Stomach (tissue), 9 donors: ENCODE data around the gene MDM4. TPM values are rescaled to one million over a fixed set of nuclear protein-coding genes. Genes with fewer than 3 reads are reported as not detected.
"Not testable (repeated sequence)": the region's sequence is repeated elsewhere in the genome, so short reads cannot be mapped to it uniquely, and the experiment has no call there.

Experiments
- DNase-seq, 2 donors: peaks; one replicate each; pipeline versions ENCODE4 v3.0.0 to v3.0.0-alpha.2; 2013 to 2019
- H3K27ac ChIP-seq, 5 donors: fragments of 200-600 bp in 4 of 5; sonication (generic) in 4 of 5; one replicate each; pipeline ENCODE4 v1.5.1; 2013 to 2019; ENCODE audit warnings: mild to moderate bottlenecking in 1 of 5, moderate library complexity in 1 of 5
- H3K27me3 ChIP-seq, 3 donors: fragments of 200-600 bp; sonication (generic); one replicate each; pipeline ENCODE4 v1.5.1; 2017 to 2019; ENCODE audit warnings: mixed run types in 1 of 3
- H3K36me3 ChIP-seq, 4 donors: fragments of 200-600 bp; sonication (generic); 1 replicate in 3 of 4; 2 replicates in 1 of 4; pipeline ENCODE4 v1.5.1; 2016 to 2019
- H3K4me1 ChIP-seq, 4 donors: fragments of 200-600 bp; sonication (generic); one replicate each; pipeline ENCODE4 v1.5.1; 2016 to 2019
- H3K4me3 ChIP-seq, 4 donors: fragments of 200-600 bp; sonication (generic) in 3 of 4; one replicate each; pipeline ENCODE4 v1.5.1; 2016 to 2019; ENCODE audit warnings: mild to moderate bottlenecking in 1 of 4
- H3K9me3 ChIP-seq, 4 donors: fragments of 200-600 bp; sonication (generic); one replicate each; pipeline ENCODE4 v1.5.1; 2016 to 2019
- CTCF ChIP-seq, 7 experiments: fragments of 450-650 bp in 4 of 7; fragments of 200-600 bp in 3 of 7; sonication (generic) in 3 of 7; IDR thresholded peaks; one replicate each; pipeline ENCODE4 v1.5.1; 2016 to 2019; ENCODE audit warnings: antibody characterized with exemption in 7 of 7, control low read depth in 2 of 7, mild to moderate bottlenecking in 1 of 7
- EP300 ChIP-seq: sonication (generic); formaldehyde crosslinking; IDR thresholded peaks from one replicate; pipeline ENCODE4 v1.6.1; 2017; ENCODE audit warnings: antibody characterized with exemption
- POLR2A ChIP-seq, 4 donors: fragments of 450-650 bp; IDR thresholded peaks; one replicate each; pipeline ENCODE4 v1.6.1; 2016; ENCODE audit warnings: antibody characterized with exemption in 4 of 4, control low read depth in 2 of 4, mild to moderate bottlenecking in 1 of 4, moderate library complexity in 1 of 4
- POLR2AphosphoS5 ChIP-seq, 3 donors: sonication (generic); formaldehyde crosslinking; IDR thresholded peaks; one replicate each; pipeline ENCODE4 v1.6.1; 2016; ENCODE audit warnings: antibody characterized with exemption in 3 of 3
- WGBS, 5 donors: extraction: QIAGEN DNeasy Blood & Tissue Kit in 3 of 5; methylation state at CpG; one replicate each; pipeline versions ENCODE4 v1.1.5 to v1.1.7; 2013 to 2018; 5-methylcytosine and 5-hydroxymethylcytosine counted together
- intact Hi-C: fragments of 100-400 bp; cut with DNase I; formaldehyde crosslinking; loops from one replicate; pipeline ENCODE4 v1.15.1; 2023; ENCODE audit warnings: low total_unique reads
- polyA plus RNA-seq, 3 donors: library from polyadenylated mRNA; stranded (reverse); fragments of 200-250 nt; gene quantifications; one replicate each; pipeline ENCODE4 v1.2.3, GENCODE V29; 2013
- total RNA-seq, 5 donors: library from RNA; depleted of rRNA; stranded (reverse); fragments of >200 nt; gene quantifications; one replicate each; pipeline versions ENCODE4 v1.1.0 to v1.2.3, GENCODE V29; 2014 to 2016
- donor health status: healthy with polysubstance abuse.
- donor health status: Bipolar disorder and iron deficiency.
- donor health status: healthy.

The MDM4 gene
- total and polyA plus RNA-seq, 8 donors: 2.3 to 265 (median 44.4) TPM

- H3K4me3 ChIP-seq: no peak overlapping the region
- no peak overlapping the region for H3K27ac ChIP-seq
- DNase-seq: no peak
- TF ChIP-seq EP300: no peak
- no peak for TF ChIP-seq POLR2AphosphoS5 (IDR thresholded peaks at IDR 0.05)
- no peak for TF ChIP-seq POLR2A (IDR thresholded peaks at IDR 0.05)
- no peak for TF ChIP-seq CTCF (IDR thresholded peaks at IDR 0.05)
- intact Hi-C loops: no loop called here
- H3K4me1 ChIP-seq: peaks cover 0 to 18% (median 8%) of the 10 kb centered on the region in 4 donors
- H3K27me3 ChIP-seq: no peaks in the 10 kb centered on the region
- no peaks in the 10 kb centered on the region for H3K9me3 ChIP-seq
- H3K36me3 ChIP-seq: peaks cover 8 to 53% (median 40%) of the 10 kb centered on the region in 4 donors
- WGBS, 5 donors: 68 to 87% (median 79%) methylated on average over 2 of the region's 2 CpGs
Measured at GRCh38 chr1:204558467-204558866, 42.3 kb downstream of the MDM4 start.

GRCh38 chr1:204560002-204560401 lies 43.8 kb downstream of the MDM4 start:
- WGBS, 5 donors: 82 to 89% (median 86%) methylated on average over 6 of the region's 6 CpGs
- intact Hi-C loops: not testable (repeated sequence)
- H3K4me1 ChIP-seq: peaks cover 0 to 14% (median 6%) of the 10 kb centered on the region in 4 donors

DNA sequence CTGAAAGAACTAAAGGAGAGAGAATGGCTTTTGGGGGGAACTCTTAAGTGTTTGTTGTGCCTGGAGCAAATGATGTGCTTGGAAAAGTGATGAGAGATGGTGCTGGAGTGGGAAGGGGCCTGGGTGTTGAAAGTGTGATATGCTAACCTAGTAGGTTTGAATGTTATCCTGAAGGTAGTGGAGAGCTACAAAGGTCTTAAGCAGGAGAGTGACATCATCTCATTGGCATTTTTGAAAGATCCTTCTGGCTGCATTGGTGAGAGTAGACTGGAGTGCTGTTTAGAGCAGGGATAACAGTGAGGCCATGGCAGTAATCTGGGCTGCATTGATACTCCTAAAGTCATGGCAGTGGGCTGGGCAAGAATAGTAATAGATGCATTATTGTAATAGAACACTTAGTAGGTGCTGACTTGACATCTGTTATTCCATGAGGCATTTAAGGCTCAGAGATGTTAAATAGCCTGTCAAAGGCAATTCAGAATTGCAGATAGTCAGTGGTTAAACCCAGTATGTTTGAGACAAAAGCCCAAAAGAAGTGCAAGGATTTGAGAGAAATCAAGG lies 44.5 kb downstream of the MDM4 start:
- Histone ChIP-seq H3K9me3 (no peaks in the 10 kb centered on the region), H3K4me1 (peaks cover 0 to 15% (median 8%) of the 10 kb centered on the region in 4 donors), H3K27ac (no peak overlapping the region), H3K36me3 (peaks cover 8 to 34% (median 34%) of the 10 kb centered on the region in 4 donors), H3K4me3 (no peak overlapping the region), H3K27me3 (no peaks in the 10 kb centered on the region)
- TF ChIP-seq CTCF (IDR thresholded peaks at IDR 0.05) (no peak), EP300 (no peak)
- DNase-seq: no peak
- intact Hi-C loops: no loop called here

More at GRCh38 chr1:204560002-204560401, 43.8 kb downstream of the MDM4 start:
- peaks cover 8 to 41% (median 40%) of the 10 kb centered on the region in 4 donors for H3K36me3 ChIP-seq
- H3K9me3 ChIP-seq, H3K4me3 ChIP-seq, H3K27ac ChIP-seq, H3K27me3 ChIP-seq, DNase-seq: not testable (repeated sequence)

- no peak for TF ChIP-seq EP300
- no peak for TF ChIP-seq POLR2AphosphoS5 (IDR thresholded peaks at IDR 0.05)
- TF ChIP-seq POLR2A (IDR thresholded peaks at IDR 0.05): no peak
- 93 to 94% (median 93%) methylated on average over 29 to 37 of the region's 37 CpGs for WGBS, 5 donors
- intact Hi-C loops: no loop called here
- Histone ChIP-seq H3K27ac (no peak overlapping the region), H3K27me3 (no peaks in the 10 kb centered on the region), H3K36me3 (peaks cover 8 to 41% (median 33%) of the 10 kb centered on the region in 4 donors), H3K9me3 (no peaks in the 10 kb centered on the region), H3K4me3 (no peak overlapping the region), H3K4me1 (peaks cover 0 to 22% (median 15%) of the 10 kb centered on the region in 4 donors)
- no peak for DNase-seq
Measured at GRCh38 chr1:204562075-204562990, 46.1 kb downstream of the MDM4 start.

GRCh38 chr1:204563307-204563706 lies 47.1 kb downstream of the MDM4 start:
- intact Hi-C loops: no loop called here
- no peak overlapping the region for H3K4me3 ChIP-seq
- H3K27ac ChIP-seq: no peak overlapping the region
- 82 to 95% (median 87%) methylated on average over 4 of the region's 4 CpGs for WGBS, 5 donors
- H3K27me3 ChIP-seq: no peaks in the 10 kb centered on the region
- no peak for TF ChIP-seq CTCF (IDR thresholded peaks at IDR 0.05)
- peaks cover 0 to 22% (median 15%) of the 10 kb centered on the region in 4 donors for H3K4me1 ChIP-seq
- H3K9me3 ChIP-seq: no peaks in the 10 kb centered on the region
- DNase-seq: no peak
- H3K36me3 ChIP-seq: peaks cover 8 to 45% (median 36%) of the 10 kb centered on the region in 4 donors
